Muscle layer of colon (tissue), 2 donors: ENCODE results near the gene TTC9.

Experiments used
- H3K27ac ChIP-seq: one replicate; pipeline ENCODE4 v1.7.0; 2013; ENCODE audit warnings: low read depth, mild to moderate bottlenecking, low read length, moderate library complexity
- H3K27me3 ChIP-seq, 2 donors: one replicate each; pipeline ENCODE4 v1.7.0; 2013; ENCODE audit warnings: low read length in 2 of 2, mild to moderate bottlenecking in 2 of 2; ENCODE audit not compliant: insufficient read depth in 2 of 2, control insufficient read depth in 1 of 2
- H3K36me3 ChIP-seq: one replicate; pipeline ENCODE4 v1.7.0; 2013; ENCODE audit warnings: mild to moderate bottlenecking, low read length; ENCODE audit not compliant: insufficient read depth
- H3K4me1 ChIP-seq: one replicate; pipeline ENCODE4 v1.7.0; 2013; ENCODE audit warnings: mild to moderate bottlenecking, low read length; ENCODE audit not compliant: insufficient read depth
- H3K4me3 ChIP-seq, 2 donors: one replicate each; pipeline ENCODE4 v1.7.0; 2013; ENCODE audit warnings: low read length in 2 of 2, low read depth in 1 of 2, mild to moderate bottlenecking in 1 of 2, moderate library complexity in 1 of 2
- H3K9ac ChIP-seq: one replicate; pipeline ENCODE4 v1.7.0; 2013; ENCODE audit warnings: low read length
- H3K9me3 ChIP-seq: one replicate; pipeline ENCODE4 v1.7.0; 2013; ENCODE audit warnings: mild to moderate bottlenecking, low read length
- donor health status: abdominal sarcoma.
- donor health status: Adenocarcinoma of cecum.

The TTC9 gene

DNA sequence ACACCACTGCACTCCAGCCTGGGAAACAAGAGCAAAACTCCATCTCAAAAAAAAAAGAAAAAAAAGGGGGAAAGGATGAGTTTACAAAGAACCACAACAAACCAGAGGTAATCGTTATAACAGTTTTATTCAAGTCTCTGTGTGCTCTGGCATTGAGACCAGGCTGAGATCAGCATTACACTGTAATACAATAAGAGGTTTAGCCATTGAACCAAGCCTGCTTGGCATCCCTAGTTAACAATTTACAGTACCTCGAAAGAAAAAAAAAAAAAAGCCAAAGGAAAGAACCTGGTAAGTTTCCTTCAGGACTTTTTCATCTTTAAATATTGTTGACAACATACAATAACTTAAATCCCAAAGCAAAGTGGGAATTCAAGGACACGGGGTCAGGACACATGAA lies 80.7 kb downstream of the TTC9 start:
- no peaks in the 10 kb centered on the region for H3K4me1 ChIP-seq
- no peaks in the 10 kb centered on the region for H3K27me3 ChIP-seq
- H3K27ac ChIP-seq, result no peak overlapping the region
- no peak overlapping the region for H3K9ac ChIP-seq
- H3K4me3 ChIP-seq, result no peak overlapping the region
- H3K36me3 ChIP-seq, result no peaks in the 10 kb centered on the region
- no peaks in the 10 kb centered on the region for H3K9me3 ChIP-seq

DNA sequence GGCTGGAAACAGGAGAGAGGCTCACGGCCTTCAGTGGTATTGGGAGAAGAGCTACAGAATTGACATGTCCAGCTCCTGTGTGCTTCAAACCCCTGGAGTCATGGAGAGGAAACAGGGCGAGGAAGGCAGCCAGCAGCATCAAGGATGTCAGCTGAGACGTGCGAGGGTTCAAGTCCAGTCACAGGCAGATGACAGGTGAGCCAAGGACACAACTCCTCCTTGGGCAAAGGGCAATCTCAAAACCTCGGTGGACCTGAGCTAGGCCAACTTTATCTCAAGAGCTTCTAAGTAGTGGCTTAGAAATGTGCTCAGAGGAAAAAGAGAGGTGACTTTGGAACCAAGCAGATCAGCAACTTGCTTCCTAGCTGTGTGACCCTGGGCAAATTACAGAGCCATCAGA lies 81.6 kb downstream of the TTC9 start:
- no peak overlapping the region for H3K27ac ChIP-seq
- H3K9ac ChIP-seq, result no peak overlapping the region
- no peaks in the 10 kb centered on the region for H3K36me3 ChIP-seq
- H3K4me1 ChIP-seq, result no peaks in the 10 kb centered on the region
- H3K9me3 ChIP-seq, result no peaks in the 10 kb centered on the region
- H3K4me3 ChIP-seq, result no peak overlapping the region
- H3K27me3 ChIP-seq, result no peaks in the 10 kb centered on the region

DNA sequence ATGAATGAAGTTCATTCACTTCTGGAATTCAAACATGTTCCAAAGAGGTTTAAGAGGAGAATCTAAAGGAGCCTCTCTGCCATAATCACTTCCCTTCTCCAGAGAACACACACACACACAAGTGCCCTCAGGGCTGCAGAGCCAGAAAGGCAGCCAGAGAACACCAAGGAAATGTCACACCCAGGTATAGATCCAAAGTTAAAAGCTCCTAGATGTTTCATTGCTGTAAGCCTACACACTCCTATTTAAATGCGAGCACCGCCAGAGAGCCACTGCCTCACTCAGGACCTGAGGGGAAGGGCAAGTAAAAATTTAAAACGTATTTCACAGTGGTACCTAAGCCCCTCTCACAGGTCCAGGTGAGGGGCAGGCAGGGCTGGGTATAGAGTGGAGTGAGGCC lies 82.4 kb downstream of the TTC9 start:
- H3K27me3 ChIP-seq, result no peaks in the 10 kb centered on the region
- H3K27ac ChIP-seq, result no peak overlapping the region
- no peak overlapping the region for H3K4me3 ChIP-seq
- no peaks in the 10 kb centered on the region for H3K4me1 ChIP-seq
- H3K9me3 ChIP-seq, result no peaks in the 10 kb centered on the region
- H3K36me3 ChIP-seq, result no peaks in the 10 kb centered on the region
- H3K9ac ChIP-seq, result no peak overlapping the region

DNA sequence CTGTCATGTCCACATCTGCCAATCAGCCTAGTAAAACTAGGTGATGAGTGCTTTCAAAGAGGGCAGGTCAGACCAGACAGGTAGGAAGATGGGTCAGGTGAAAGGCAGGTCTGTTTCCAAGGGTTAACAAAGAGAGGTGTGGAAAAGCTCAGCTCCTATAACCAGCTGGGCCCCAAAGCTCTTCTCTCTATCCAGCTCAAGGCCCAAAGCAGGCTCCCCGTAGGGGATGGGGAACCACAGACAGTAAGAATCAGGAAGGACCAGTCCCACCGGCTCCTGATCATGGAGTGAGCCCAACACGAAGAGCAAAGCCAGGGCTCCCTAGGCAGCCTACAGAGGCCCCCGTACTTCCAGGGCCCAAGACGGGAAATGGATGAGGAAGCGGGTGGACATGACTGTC lies 83.2 kb downstream of the TTC9 start:
- Histone ChIP-seq H3K36me3 (no peaks in the 10 kb centered on the region), H3K4me3 (no peak overlapping the region), H3K27ac (no peak overlapping the region), H3K27me3 (no peaks in the 10 kb centered on the region), H3K9me3 (no peaks in the 10 kb centered on the region), H3K9ac (no peak overlapping the region), H3K4me1 (no peaks in the 10 kb centered on the region)
